PC-3 (cell line): ENCODE data around the gene ZNF334. TPM values are rescaled to one million over a fixed set of nuclear protein-coding genes. Genes with fewer than 3 reads are reported as not detected.

Experiments used
- ATAC-seq: fragments of 200-7000 bp; cut with Tn5 transposase; 2 replicates; pipeline ENCODE4 v1.9.1; 2020; ENCODE audit warnings: mild to moderate bottlenecking, moderate library complexity
- BruUV-seq: library from RNA; stranded (reverse); fragments of 400-500 nt; replicated peaks from 2 replicates; lab custom pipeline; 2021; lab: Mats Ljungman, UMichigan
- CTCF ChIA-PET: fragments of 300-600 bp; sonication (Branson Sonifier 250); formaldehyde crosslinking; loops from one replicate; lab custom pipeline; 2022; ENCODE audit warnings: antibody characterized with exemption; lab: Charles Lee
- POLR2A ChIA-PET: fragments of 300-600 bp; sonication (Branson Sonifier 250); formaldehyde crosslinking; loops from one replicate; lab custom pipeline; 2022; ENCODE audit warnings: antibody characterized with exemption; ENCODE audit not compliant: unreplicated experiment; lab: Charles Lee
- DNase-seq: peaks from one replicate; pipeline ENCODE4 v3.0.0-alpha.2; 2015
- H2AFZ ChIP-seq: fragments of 300-600 bp; sonication (generic); 2 replicates; pipeline ENCODE4 v1.6.0; 2016; ENCODE audit warnings: antibody characterized with exemption, low read length
- H3F3A ChIP-seq: fragments of 300-600 bp; sonication (generic); one replicate; pipeline ENCODE4 v1.6.0; 2017; ENCODE audit warnings: antibody characterized with exemption, low read length, control low read depth, mild to moderate bottlenecking; ENCODE audit not compliant: unreplicated experiment
- H3K27ac ChIP-seq: fragments of 300-600 bp; sonication (generic); 2 replicates; pipeline ENCODE4 v1.5.1; 2016; ENCODE audit warnings: mild to moderate bottlenecking, low read length
- H3K27me3 ChIP-seq: fragments of 300-600 bp; sonication (generic); 2 replicates; pipeline ENCODE4 v1.6.1; 2016; ENCODE audit warnings: low read length, mixed read lengths
- H3K36me3 ChIP-seq: fragments of 300-600 bp; sonication (generic); 2 replicates; pipeline ENCODE4 v1.6.1; 2016; ENCODE audit warnings: low read depth, mixed run types, low read length, mixed read lengths
- H3K4me1 ChIP-seq: fragments of 300-600 bp; sonication (generic); 2 replicates; pipeline ENCODE4 v1.5.1; 2016; ENCODE audit warnings: low read length; ENCODE audit not compliant: insufficient read depth
- H3K4me2 ChIP-seq: fragments of 300-600 bp; sonication (generic); 2 replicates; pipeline ENCODE4 v1.6.0; 2016; ENCODE audit warnings: low read length
- H3K4me3 ChIP-seq: fragments of 300-600 bp; sonication (generic); 2 replicates; pipeline ENCODE4 v1.5.1; 2016; ENCODE audit warnings: mild to moderate bottlenecking, low read length, mixed read lengths
- H3K79me2 ChIP-seq: fragments of 300-600 bp; sonication (generic); 2 replicates; pipeline ENCODE4 v1.6.1; 2017; ENCODE audit warnings: low read length, mixed read lengths
- H3K9ac ChIP-seq: fragments of 300-600 bp; sonication (generic); 2 replicates; pipeline ENCODE4 v1.6.0; 2016; ENCODE audit warnings: mild to moderate bottlenecking, low read length
- H3K9me2 ChIP-seq: fragments of 300-600 bp; sonication (generic); replicated peaks from 2 replicates; pipeline ENCODE4 v1.6.1; 2016; ENCODE audit warnings: mixed run types, low read length, mixed read lengths
- H3K9me3 ChIP-seq: fragments of 300-600 bp; sonication (generic); 2 replicates; pipeline ENCODE4 v1.6.1; 2016; ENCODE audit warnings: low read length, mixed read lengths
- H4K20me1 ChIP-seq: fragments of 300-600 bp; sonication (generic); 2 replicates; pipeline ENCODE4 v1.6.1; 2016; ENCODE audit warnings: low read length, mixed read lengths
- CTCF ChIP-seq: fragments of 300-600 bp; sonication (generic); conservative IDR thresholded peaks from 2 replicates; pipeline ENCODE4 v1.5.1; 2017; ENCODE audit warnings: antibody characterized with exemption, low read depth, mild to moderate bottlenecking, low read length
- EZH2 ChIP-seq: fragments of 300-600 bp; sonication (generic); IDR thresholded peaks from one replicate; pipeline ENCODE4 v1.6.1; 2017; ENCODE audit warnings: antibody characterized with exemption, mild to moderate bottlenecking, low read length; ENCODE audit not compliant: unreplicated experiment
- EZH2phosphoT487 ChIP-seq: fragments of 300-600 bp; sonication (generic); IDR thresholded peaks from 2 replicates; pipeline ENCODE4 v1.6.1; 2018; ENCODE audit warnings: mild to moderate bottlenecking, antibody characterized with exemption, low read length, borderline replicate concordance
- intact Hi-C: fragments of 100-400 bp; cut with micrococcal nuclease; formaldehyde crosslinking; loops from 2 replicates; pipeline ENCODE4 v1.9.0; 2023
- total RNA-seq: library from RNA; depleted of rRNA; stranded (reverse); fragments of >200 nt; gene quantifications from 2 replicates; pipeline ENCODE4 v1.2.3, GENCODE V29; 2014

Gene ZNF334
- total RNA-seq, 1 experiment from 2014 or later = 0.58 TPM

DNA sequence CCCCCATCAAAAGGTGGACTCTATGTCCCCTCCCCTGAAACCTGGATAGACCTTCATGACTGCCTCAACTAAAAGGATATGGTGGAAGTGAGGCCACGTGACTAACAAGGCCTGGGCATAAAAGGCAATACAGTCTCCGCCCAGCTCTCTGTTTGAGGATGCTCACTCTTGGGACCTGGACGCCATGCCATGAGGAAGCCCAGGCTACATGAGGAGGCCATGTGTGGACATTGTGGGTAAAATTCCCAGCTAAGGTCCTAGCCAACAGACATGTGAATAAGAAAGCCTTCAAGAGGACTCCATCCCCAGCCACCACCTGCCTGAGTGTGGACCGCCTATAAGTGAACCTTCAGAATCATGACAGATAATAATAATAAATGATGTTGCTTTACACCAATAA is 7.2 kb upstream of the ZNF334 start:
- Histone ChIP-seq H4K20me1 (no peaks in the 10 kb centered on the region), H3K27ac (no peak overlapping the region), H3K9me3 (no peaks in the 10 kb centered on the region), H3K4me1 (no peaks in the 10 kb centered on the region), H3K9me2 (no peaks in the 10 kb centered on the region), H3K36me3 (no peaks in the 10 kb centered on the region), H3F3A (no peaks in the 10 kb centered on the region), H3K79me2 (no peaks in the 10 kb centered on the region), H2AFZ (no peak overlapping the region), H3K27me3 (peaks cover 9% of the 10 kb centered on the region; the same call in 1 of the 2 replicates), H3K9ac (no peak overlapping the region), H3K4me3 (no peak overlapping the region), H3K4me2 (no peak overlapping the region)
- no peak for ATAC-seq
- no peak for DNase-seq
- BruUV-seq = no TSS peak
- CTCF ChIA-PET = no interaction called here
- intact Hi-C loops = no loop called here
- POLR2A ChIA-PET = no interaction called here
- no peak for TF ChIP-seq EZH2phosphoT487

GRCh38 chr20:46519471-46520068 is 6.2 kb upstream of the ZNF334 start:
- BruUV-seq = no TSS peak
- intact Hi-C loops = no loop called here
- POLR2A ChIA-PET = no interaction called here

DNA sequence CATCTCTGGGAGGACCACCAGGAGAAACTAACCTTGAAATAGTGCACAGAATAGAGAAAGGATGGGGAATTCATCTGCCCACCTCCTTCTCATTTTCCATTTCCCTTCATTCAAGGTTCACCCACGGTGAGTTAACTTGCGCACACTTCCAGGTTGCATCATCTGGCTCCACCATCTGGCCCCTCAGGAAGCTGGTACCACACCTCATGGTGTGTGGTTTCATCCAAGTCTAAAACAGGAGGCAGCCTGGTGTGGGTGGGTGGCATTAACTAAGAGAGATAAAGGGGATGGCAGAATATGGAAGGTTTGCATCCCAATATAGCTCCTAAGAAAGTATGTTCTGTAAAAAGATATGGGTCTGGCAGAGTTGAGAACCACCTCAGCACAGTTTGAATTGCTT is 3.8 kb downstream of the ZNF334 start:
- Histone ChIP-seq H3K4me2 (no peak overlapping the region), H3K9me3 (0 out of 2 replicates have a peak, but pooled peaks cover 3% of the 10 kb centered on the region), H3K4me1 (no peaks in the 10 kb centered on the region), H2AFZ (no peak overlapping the region), H3K4me3 (no peak overlapping the region), H4K20me1 (no peaks in the 10 kb centered on the region), H3K9ac (no peak overlapping the region), H3K27me3 (peaks cover 45% of the 10 kb centered on the region), H3K79me2 (no peaks in the 10 kb centered on the region), H3F3A (no peaks in the 10 kb centered on the region), H3K36me3 (no peaks in the 10 kb centered on the region), H3K9me2 (no peaks in the 10 kb centered on the region), H3K27ac (no peak overlapping the region)
- no TSS peak for BruUV-seq
- intact Hi-C loops = no loop called here
- ATAC-seq = no peak
- CTCF ChIA-PET = no interaction called here
- no peak for DNase-seq
- POLR2A ChIA-PET = no interaction called here
- TF ChIP-seq CTCF = no peak
- no peak for TF ChIP-seq EZH2
- no peak for TF ChIP-seq EZH2phosphoT487

More at GRCh38 chr20:46519471-46520068, 6.2 kb upstream of the ZNF334 start:
- Histone ChIP-seq H3K27ac (no peak overlapping the region), H2AFZ (no peak overlapping the region), H3K4me1 (no peaks in the 10 kb centered on the region), H3K27me3 (peaks cover 9% of the 10 kb centered on the region; the same call in 1 of the 2 replicates), H3K36me3 (no peaks in the 10 kb centered on the region), H3F3A (no peaks in the 10 kb centered on the region), H4K20me1 (no peaks in the 10 kb centered on the region), H3K9ac (no peak overlapping the region), H3K9me3 (no peaks in the 10 kb centered on the region), H3K4me2 (no peak overlapping the region), H3K9me2 (no peaks in the 10 kb centered on the region), H3K4me3 (no peak overlapping the region), H3K79me2 (no peaks in the 10 kb centered on the region)
- TF ChIP-seq CTCF = no peak
- CTCF ChIA-PET = no interaction called here
- ATAC-seq = no peak
- DNase-seq = no peak
